GM18517 (cell line): ENCODE data around the gene FYN.
"Not testable (repeated sequence)": the region's sequence is repeated elsewhere in the genome, so short reads cannot be mapped to it uniquely, and the experiment has no call there.

Source experiments
- ATAC-seq: cut with Tn5 transposase; IDR thresholded peaks from one replicate; pipeline ENCODE4 v1.9.1; 2021; ENCODE audit warnings: mild to moderate bottlenecking, moderate library complexity; ENCODE audit not compliant: unreplicated experiment

The FYN gene

DNA sequence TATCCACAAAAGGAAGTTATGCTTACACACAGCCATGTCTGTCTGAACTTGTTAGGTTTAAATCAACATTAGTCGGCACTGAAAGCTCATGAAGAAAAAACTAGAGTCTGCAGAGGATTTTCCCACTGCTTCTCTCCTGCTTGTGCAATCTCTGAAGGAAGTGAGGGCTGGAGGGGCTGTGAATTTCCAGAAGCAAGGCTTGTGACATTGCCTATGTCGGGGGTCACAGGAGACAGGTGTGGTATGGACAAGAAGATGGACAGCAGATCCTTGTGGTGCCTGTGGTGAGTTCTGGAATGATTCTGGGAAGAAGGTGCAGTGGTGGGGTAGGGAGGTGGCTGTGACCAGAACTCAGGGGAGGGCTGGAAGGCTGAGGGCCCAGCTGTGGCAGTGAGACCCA lies 183.3 kb downstream of the FYN start:
- ATAC-seq: no peak

- no peak for ATAC-seq
Observed at GRCh38 chr6:111689419-111689818, 183.8 kb downstream of the FYN start.

GRCh38 chr6:111688331-111688730 lies 184.9 kb downstream of the FYN start:
- no peak for ATAC-seq

DNA sequence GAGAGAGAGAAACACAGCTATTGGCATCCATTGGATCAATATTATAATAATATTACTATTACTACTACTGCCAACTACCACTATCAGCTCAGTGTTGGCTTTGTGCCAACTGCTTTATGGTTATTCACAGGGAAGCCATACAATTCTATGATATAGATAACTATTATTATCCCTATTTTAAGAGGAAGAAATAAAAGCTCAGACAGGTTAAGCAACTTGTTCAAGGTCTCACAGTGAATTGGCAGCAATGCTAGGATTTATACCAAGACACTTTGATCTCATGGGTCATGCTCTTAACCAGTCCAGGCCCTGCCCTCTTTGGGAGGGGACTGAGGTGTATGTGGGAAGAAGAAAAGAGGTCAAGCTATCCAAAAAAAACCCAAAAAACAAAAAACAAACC lies 185.6 kb downstream of the FYN start:
- ATAC-seq: no peak

GRCh38 chr6:111686932-111687266 lies 186.4 kb downstream of the FYN start:
- ATAC-seq: no peak

DNA sequence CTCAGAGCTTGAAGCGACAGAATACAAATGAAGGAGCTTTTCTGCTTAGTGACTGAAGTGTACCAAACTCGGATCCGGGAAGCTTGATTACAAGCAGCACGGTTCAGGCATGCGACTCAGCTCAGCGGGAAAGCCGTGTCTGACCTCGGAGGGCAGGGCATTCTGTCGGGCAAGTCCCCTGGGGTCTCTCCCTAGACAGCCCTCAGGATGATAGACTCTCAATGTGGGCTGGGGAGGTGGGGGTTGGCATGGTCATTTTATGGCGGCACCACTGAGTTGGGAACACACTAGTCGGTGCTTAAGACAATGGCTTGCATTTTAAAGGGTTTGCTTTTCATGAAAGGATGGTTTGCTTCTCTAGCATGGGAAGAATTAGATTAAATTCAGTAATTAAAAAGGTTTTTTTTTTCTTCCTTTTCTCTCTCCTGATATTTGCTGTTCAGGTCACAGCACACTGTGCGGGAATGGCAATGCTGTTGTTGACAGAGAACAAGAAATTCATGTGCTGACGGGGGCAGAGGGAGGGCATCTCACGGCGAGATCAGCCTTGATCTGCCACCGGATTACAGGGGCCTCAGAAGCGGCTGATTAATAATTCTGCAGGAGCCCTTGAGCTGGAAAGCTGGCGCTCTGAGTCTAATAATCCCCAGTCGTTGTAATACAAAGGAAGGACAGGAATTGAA lies 186.9 kb downstream of the FYN start:
- ATAC-seq: no peak

- ATAC-seq: no peak
Observed at GRCh38 chr6:111685526-111685925, 187.7 kb downstream of the FYN start.

GRCh38 chr6:111685058-111685457 lies 188.2 kb downstream of the FYN start:
- ATAC-seq: no peak

DNA sequence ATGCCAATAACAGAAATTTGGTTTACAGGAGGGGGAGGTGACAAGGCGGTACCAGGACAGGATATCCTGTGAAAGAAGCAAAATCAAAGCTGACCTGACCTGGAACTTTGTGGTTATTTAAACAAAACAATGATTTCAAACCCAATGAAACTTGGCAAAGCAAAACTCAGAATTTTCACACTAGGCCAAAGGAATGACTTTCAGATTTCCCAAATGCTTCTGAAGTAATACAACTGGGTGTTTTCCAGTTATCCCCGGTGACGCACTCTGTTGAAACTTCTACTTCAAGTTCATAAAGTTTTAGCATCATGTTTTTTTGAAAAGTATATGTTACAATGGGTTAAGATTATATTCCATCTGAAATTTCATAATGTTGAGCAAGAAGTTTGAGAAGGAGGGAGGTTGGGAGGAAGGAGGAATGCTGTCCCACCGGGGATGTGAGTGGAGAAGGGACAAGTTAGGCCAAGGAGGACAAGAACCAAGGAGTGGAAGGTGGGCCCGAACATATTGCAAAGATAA lies 189.4 kb downstream of the FYN start:
- no peak for ATAC-seq

DNA sequence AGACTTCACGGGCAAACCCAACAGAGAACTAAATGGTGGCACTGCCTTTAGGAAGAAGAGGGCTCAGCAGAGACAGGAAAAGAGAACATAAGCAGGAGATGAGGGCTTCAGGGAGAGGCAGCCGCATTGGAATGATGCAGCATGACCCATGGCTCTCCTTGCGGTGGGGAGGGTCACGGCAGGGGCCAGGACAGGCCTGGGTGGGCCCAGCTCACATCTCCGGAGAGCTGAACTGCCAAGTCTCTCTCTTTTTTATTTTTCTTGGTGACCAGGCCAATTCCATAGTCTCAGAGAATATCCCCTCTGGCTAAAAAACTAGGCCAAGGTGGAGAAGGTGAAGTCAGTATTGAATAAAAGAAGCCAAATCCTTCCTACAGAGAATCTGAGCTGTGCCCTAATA lies 190.1 kb downstream of the FYN start:
- no peak for ATAC-seq

DNA sequence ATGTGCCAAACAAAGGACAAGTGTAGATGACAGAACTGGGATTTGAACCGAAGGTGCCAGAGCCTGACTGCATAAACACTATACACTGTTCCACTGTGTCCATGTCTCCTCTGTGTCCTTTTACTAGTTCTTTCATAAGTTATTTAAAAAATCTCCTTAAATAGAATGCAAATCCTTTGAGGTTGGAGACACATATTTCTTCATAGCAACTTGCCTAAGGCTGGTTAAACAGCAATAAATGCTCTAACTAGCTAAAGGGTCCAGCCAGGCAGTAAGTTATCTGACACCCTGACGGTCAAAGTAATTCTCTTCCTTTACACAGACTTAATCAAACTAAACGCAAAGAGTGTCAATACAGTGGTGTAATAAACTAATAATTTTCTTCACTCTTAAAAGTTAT lies 191.4 kb downstream of the FYN start:
- ATAC-seq: no peak

DNA sequence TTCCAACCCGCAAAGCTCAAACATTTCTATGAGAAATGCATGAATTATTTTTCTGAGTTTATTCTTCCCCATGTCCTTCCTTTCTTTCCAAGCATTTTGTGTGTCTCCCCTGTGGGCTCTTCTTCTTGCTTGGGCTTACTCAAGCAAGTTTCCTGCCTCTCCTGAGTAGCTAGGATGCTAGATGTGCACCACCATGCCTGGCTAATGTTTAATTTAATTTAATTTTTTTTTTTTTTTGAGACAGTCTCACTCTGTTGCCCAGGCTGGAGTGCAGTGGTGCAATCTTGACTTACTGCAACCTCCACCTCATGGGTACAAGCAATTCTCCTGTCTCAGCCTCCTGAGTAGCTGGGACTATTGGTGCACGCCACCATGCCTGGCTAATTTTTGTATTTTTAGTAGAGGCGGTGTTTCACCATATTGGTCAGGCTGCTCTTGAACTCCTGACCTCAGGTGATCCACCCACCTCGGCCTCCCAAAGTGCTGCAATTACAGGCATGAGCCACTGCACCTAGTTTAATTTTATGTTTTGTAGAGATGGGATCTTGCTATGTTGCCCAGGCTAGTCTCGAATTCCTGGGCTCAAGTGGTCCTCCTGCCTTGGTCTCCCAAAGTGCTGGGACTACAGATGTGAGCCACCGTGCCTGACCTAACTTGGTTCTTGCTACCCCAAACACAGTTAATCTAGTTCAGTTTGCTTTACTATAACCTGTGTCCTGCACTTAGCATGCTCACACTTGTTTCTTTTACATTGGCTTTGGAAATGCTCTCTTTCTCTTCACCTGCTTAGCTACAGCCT lies 192.2 kb downstream of the FYN start:
- ATAC-seq: not testable (repeated sequence)

GRCh38 chr6:111680015-111680712 lies 193.1 kb downstream of the FYN start:
- no peak for ATAC-seq

GRCh38 chr6:111679126-111679858 lies 194.0 kb downstream of the FYN start:
- no peak for ATAC-seq

DNA sequence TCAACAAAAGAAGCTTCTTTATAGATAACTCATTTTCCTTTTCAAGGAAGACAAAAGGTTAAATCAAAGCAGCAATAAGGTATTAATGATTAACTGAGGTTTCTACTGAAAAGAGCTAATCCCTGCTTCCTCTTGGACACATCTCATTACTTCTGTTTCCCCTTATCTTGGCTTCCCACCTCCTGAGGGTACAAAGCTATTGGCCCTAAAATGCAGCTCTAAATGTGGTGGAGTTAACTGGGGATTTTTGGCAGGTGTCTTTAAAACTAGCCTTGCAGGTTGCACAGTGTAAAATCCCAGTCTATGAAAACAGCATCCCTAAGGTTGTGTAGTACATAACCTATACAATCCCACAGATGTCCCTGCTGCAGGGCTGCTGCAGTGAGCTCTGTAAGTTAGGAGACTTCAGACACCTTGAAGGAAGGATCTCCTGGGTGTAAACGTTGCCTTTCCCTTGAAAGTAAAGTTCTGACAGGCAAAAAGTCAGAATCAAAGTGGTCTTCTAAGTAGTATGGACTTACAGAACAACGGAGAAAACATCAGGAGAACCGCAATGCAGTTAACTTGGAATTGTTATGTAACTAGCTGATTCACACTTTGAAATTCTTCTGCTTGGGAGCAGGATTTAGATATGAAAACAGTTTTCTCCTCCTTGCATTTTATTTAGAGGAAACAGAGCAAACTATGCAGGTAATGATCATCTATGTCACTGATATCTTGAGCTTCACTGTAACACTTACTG lies 195.8 kb downstream of the FYN start:
- no peak for ATAC-seq

GRCh38 chr6:111676383-111676782 lies 196.9 kb downstream of the FYN start:
- no peak for ATAC-seq

DNA sequence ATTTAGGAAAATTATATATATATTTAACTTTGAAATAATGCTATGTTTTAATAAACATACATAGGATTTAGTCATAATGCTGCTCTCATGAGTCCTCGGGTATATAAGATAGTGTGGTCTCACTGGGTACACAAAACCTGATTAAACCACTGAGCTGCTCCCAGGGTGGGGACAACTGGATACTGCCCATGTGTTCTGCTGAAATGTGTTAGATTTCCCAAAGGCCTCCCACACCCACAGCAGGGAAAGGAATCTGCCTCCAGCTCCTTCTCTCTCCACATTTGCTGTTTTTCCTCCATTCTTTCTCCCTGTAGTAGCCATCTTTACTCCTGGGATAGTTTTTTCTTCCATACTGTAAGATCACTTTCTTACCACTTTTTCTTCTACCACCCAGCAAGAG lies 198.4 kb downstream of the FYN start:
- ATAC-seq: no peak

- no peak for ATAC-seq
Observed at GRCh38 chr6:111674413-111674812, 198.8 kb downstream of the FYN start.

DNA sequence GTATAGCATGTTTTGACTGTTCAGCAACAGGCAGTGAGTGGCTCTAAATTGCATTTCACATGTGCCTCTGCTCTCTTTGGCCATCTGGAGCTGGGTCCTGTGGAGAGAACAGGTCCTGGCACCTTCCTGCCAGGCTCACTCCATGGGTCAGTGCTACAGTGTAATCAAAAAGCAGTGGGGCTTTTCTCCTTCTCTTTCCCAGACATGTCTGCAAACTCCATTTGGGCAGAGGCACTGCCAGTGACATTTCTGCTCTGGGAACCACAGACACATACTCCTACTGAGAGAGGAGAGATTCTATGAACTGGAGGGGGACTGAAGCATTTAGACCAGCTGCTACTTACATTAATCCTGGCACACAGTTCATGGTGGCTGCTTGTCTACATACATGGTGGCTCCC lies 199.3 kb downstream of the FYN start:
- ATAC-seq: no peak

GRCh38 chr6:111673532-111673931 lies 199.7 kb downstream of the FYN start:
- no peak for ATAC-seq
